ENCODE measurements around the gene AUTS2. TPM values are rescaled to one million over a fixed set of nuclear protein-coding genes. Genes with fewer than 3 reads are reported as not detected.

The AUTS2 gene
- total RNA-seq, 3 donors from 2014 or later: 31.2 to 67.6 (median 36.5) TPM

DNA sequence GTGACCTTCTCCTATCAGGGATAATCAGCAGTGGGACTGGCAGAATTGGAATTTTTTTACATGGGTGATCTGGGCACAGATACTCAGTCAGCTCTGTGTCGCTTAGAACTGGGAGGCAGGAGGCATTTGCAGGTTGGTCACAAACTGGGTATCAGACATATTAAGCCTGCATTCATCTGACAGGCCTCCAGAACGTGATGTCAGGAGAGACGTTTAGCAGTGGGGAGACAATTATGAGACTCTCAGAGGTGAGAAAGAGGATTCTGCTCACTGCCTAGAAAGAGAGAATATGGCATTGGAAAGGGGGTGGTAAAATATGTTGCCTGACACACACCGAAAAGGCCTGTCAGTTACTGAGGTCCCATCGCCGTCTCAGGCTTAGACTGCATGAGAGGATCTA, 816.1 kb downstream of the AUTS2 start:
- Histone ChIP-seq H3K4me1 (ENCODE audit: low read depth) (no peaks in the 10 kb centered on the region), H3K36me3 (ENCODE audit: low read depth) (no peaks in the 10 kb centered on the region), H3K4me3 (no peak overlapping the region), H3K9me3 (no peaks in the 10 kb centered on the region)
- intact Hi-C loops (cut with DNase I, micrococcal nuclease): no loop called here
- TF ChIP-seq, protein P1, sequence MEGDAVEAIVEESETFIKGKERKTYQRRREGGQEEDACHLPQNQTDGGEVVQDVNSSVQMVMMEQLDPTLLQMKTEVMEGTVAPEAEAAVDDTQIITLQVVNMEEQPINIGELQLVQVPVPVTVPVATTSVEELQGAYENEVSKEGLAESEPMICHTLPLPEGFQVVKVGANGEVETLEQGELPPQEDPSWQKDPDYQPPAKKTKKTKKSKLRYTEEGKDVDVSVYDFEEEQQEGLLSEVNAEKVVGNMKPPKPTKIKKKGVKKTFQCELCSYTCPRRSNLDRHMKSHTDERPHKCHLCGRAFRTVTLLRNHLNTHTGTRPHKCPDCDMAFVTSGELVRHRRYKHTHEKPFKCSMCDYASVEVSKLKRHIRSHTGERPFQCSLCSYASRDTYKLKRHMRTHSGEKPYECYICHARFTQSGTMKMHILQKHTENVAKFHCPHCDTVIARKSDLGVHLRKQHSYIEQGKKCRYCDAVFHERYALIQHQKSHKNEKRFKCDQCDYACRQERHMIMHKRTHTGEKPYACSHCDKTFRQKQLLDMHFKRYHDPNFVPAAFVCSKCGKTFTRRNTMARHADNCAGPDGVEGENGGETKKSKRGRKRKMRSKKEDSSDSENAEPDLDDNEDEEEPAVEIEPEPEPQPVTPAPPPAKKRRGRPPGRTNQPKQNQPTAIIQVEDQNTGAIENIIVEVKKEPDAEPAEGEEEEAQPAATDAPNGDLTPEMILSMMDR (IDR thresholded peaks at IDR 0.05): no peak
- ATAC-seq (no peak), DNase-seq (no peak)

DNA sequence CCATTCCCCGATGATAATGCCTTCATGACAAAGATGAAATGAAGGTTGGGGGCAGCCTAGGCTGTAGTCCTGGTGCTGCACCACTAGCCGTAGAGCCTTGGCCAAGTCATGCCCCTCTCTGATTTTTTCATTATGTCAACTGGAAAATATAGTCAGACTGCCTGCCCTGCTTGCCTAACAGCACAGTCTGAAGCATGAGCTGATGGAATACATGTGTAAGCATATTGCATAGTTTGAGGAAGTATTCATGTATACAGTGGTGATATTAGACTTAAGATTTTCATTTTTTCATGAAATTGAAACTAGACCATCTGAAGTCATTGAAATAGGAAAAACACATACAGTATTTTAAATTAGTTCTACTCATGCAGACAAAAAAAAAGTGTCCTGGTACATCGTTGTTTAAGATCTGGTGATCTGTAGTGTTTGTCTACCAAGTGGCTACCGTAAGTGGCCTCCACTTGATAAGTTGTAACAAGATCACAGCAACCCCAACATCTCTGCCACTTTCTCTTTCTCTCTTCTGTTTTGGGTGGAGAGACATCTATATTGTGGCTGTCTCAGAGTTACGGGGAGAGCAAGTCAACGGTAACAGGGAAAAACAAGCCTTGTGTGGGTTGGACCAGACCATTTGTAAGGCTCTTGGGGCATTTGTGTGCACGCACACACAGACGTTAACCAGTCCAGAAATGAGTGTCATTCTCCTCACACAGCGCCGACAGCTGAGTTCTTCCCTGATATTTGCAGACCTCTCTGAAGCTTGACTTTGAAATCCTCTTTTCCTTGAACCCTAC, 817.1 kb downstream of the AUTS2 start:
- no peak for ATAC-seq

DNA sequence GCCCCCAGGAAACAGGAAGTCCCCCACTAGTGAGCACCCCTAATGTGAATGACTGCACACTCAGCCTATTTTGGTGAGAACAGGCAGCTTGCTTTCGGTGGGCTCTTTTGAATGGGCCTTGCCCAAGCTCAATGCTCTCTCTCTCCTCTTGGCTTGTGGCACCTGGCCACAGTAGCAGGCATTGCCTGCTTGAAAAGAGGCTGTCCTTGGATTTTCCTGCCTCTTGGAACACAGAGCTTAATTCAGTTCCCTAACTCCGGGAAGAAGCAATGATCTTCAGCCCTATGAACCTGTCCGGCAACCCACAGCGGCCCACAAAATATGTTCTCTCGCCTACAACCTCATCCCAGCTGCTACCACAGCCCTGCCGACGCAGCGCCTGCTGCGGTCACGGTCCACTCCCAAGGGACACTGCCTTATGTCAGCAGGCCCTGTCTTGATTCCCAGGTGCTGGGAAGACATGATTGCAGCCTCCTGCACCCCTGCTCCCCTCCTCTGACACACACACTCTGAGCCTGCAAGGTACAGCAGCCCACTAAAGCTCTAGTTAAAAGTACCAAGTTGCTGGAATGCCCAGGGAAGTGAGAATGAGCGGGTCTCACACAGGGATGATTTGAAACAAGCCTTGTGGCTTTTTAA, 818.2 kb downstream of the AUTS2 start:
- H3K9me3 ChIP-seq: no peaks in the 10 kb centered on the region
- TF ChIP-seq, protein P1 (IDR thresholded peaks at IDR 0.05): no peak
- ATAC-seq: no peak
- DNase-seq: no peak
- no peaks in the 10 kb centered on the region for H3K4me1 ChIP-seq (ENCODE audit: low read depth)
- H3K4me3 ChIP-seq: no peak overlapping the region
- intact Hi-C loops (cut with DNase I, micrococcal nuclease): no loop called here
- no peaks in the 10 kb centered on the region for H3K36me3 ChIP-seq (ENCODE audit: low read depth)

More for the DNA sequence above, 817.1 kb downstream of the AUTS2 start:
- Histone ChIP-seq H3K4me3 (no peak overlapping the region), H3K4me1 (ENCODE audit: low read depth) (no peaks in the 10 kb centered on the region), H3K9me3 (no peaks in the 10 kb centered on the region), H3K36me3 (ENCODE audit: low read depth) (no peaks in the 10 kb centered on the region)
- DNase-seq: no peak
- TF ChIP-seq, protein P1 (IDR thresholded peaks at IDR 0.05): no peak
- intact Hi-C loops (cut with DNase I, micrococcal nuclease): no loop called here

DNA sequence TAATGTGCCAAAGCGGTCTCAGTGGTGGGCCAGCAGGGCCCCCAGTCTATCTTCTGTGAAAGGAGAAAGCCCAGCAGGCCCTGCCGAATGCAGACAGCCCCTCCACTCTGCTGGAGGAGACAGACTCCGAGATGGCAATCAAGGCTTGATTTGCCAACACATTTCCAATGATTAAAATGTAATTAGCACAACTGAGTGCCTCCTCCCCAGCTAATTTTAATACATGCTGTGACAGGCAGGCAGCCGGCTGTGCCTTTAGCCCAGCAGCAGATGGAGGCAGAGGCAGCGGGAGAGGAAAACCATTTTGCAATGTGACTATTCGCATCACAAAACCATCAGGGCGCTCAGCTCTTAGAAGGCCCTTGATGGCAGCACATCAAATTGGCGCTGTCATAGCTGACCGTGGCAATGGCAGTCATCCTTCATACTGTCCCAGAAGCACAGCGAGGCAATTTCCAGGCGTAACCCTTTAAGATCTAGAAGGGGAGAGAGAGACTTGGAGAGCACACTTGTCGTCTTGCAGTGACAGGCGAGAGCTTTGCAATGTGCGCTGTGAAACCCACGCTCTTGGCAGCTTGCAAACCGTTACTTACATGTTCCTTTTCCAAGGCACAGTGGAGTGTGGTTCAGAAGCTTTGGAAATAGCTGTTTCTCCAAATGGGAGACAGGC, 818.8 kb downstream of the AUTS2 start:
- intact Hi-C loops (cut with DNase I, micrococcal nuclease): no loop called here
- Histone ChIP-seq H3K36me3 (ENCODE audit: low read depth) (no peaks in the 10 kb centered on the region), H3K9me3 (no peaks in the 10 kb centered on the region), H3K4me3 (no peak overlapping the region), H3K4me1 (ENCODE audit: low read depth) (no peaks in the 10 kb centered on the region)
- TF ChIP-seq, protein P1 (IDR thresholded peaks at IDR 0.05): no peak
- DNase-seq (no peak), ATAC-seq (no peak)

DNA sequence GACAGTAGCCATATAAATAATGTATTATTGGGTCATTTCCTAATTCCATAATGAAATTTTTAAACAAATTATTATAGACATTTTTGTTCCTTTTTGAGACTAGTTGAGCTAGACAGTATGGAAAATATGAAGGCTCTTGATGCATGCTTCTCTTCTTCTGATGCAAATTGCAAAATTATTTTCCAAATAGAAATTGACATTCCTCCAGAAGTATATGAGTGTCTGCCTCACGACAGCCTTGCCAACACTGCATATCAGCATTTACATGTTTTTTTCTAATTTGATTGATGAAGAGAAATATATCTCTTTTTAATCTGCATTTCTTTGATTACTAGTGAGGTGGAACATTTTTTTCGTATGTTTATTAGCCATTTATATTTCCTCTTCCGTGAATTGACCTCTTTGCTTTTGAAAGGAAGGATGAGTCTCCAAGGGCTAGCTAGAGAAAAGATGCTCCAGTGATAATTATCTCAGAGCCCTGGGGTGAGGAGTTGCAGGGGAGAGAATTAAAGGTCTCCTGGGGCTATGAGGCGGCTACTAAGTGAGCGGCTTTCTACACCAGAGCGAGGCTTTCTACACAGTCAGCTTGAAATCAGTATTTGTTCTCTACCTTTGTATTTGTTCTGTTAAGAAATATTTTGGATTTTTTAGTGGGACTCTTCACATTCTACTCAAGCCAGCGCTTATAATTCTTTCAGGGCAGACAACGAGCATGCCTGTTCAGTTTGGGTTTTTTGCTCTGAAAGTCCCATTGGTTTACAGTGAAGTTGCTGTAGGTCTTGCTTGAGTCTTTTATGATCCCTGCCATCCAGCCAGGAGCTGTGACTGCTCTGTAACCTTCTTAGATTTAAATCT, 821.5 kb downstream of the AUTS2 start:
- no peaks in the 10 kb centered on the region for H3K9me3 ChIP-seq
- no peak for DNase-seq
- TF ChIP-seq, protein P1 (IDR thresholded peaks at IDR 0.05): no peak

More for the DNA sequence above, 821.5 kb downstream of the AUTS2 start:
- Histone ChIP-seq H3K4me3 (no peak overlapping the region), H3K4me1 (ENCODE audit: low read depth) (no peaks in the 10 kb centered on the region), H3K36me3 (ENCODE audit: low read depth) (no peaks in the 10 kb centered on the region)
- ATAC-seq: no peak
- intact Hi-C loops (cut with DNase I, micrococcal nuclease): no loop called here
